Effector CD8-positive, alpha-beta T cell (primary cell): ENCODE results near the gene FOXP2.
"Not testable (repeated sequence)": the region's sequence is repeated elsewhere in the genome, so short reads cannot be mapped to it uniquely, and the experiment has no call there.

Experiments used
- DNase-seq: peaks from one replicate; lab custom pipeline; 2025; lab: John Stamatoyannopoulos, UW
- total RNA-seq, 4 experiments: gene quantifications; one replicate each; lab custom pipeline; 2026; lab: John Stamatoyannopoulos, UW

The FOXP2 gene
- total RNA-seq = 0 to 0.54 (median 0.18) reads per million in 4 experiments

GRCh38 chr7:114414156-114415063, at the start of gene FOXP2:
FOXP2 (plus strand) TSS chr7:114414815; CDS start chr7:114426512, 11,697 bp downstream.
- no peak for DNase-seq

- DNase-seq = no peak
Measured at GRCh38 chr7:114365791-114366190, 48.8 kb upstream of the FOXP2 start.

GRCh38 chr7:114368492-114368891, 46.1 kb upstream of the FOXP2 start:
- DNase-seq = no peak

DNA sequence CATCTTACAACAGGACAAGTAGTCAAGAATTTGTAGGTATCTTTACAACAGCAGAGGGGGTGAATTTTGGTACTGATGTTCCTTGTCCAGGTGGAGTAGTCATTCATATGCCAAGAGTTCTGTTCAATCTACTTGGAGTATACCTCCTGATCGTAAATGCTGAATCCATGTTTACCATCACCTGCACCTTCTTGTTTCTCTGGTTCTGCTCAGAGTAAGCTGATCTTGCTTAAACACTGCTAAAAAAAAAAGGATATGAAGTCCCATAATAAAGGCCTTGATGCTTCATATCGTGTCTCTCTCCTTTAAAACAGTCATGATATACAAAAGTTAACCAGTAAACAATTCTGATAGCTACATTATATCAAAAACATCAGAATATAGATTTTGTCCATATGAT, 45.3 kb upstream of the FOXP2 start:
- no peak for DNase-seq

DNA sequence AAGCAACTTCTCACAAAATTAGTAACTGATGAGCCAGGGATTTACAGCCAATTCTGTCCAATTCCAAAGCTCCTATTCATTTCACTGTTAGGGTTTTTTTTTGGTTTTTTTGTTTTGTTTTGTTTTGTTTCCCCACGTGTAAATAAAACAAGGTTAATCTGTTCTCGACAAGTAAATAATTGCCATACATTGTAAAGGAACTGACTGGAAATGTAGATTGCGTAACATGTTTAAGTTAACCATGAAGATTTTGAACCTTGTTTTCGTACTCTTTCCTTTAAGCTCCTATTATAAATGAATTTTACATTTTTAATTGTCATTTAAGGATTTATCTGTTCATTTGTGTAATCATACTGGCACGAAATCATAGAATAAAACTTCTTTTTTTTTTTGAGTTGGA, 42.0 kb upstream of the FOXP2 start:
- DNase-seq = no peak

- DNase-seq = no peak
Measured at GRCh38 chr7:114375907-114376306, 38.7 kb upstream of the FOXP2 start.

- DNase-seq = not testable (repeated sequence)
Measured at GRCh38 chr7:114383946-114384345, 30.7 kb upstream of the FOXP2 start.

GRCh38 chr7:114384346-114384745, 30.3 kb upstream of the FOXP2 start:
- DNase-seq = not testable (repeated sequence)

GRCh38 chr7:114388021-114388420, 26.6 kb upstream of the FOXP2 start:
- no peak for DNase-seq

DNA sequence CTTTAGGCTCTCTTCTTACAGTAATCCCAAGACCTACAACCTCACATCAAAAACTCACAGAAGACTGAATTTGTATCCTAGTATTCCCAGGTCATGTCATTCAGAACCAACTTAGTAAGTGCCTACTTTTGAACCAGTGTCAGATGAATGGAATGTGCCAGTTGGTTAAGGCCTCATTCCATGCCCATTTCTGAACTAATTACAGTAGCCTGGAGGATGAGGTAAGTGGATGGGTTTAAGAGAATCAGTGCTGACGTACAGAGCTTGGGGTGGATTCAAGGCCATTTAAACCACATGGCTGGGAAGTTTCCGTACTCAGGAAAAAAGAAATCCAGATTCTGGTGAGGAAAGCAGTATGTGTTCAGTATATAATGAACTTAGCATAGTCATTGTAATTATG, 21.9 kb upstream of the FOXP2 start:
- no peak for DNase-seq

GRCh38 chr7:114402876-114403635, 11.6 kb upstream of the FOXP2 start:
- DNase-seq = no peak

- no peak for DNase-seq
Measured at GRCh38 chr7:114405427-114405826, 9.2 kb upstream of the FOXP2 start.

DNA sequence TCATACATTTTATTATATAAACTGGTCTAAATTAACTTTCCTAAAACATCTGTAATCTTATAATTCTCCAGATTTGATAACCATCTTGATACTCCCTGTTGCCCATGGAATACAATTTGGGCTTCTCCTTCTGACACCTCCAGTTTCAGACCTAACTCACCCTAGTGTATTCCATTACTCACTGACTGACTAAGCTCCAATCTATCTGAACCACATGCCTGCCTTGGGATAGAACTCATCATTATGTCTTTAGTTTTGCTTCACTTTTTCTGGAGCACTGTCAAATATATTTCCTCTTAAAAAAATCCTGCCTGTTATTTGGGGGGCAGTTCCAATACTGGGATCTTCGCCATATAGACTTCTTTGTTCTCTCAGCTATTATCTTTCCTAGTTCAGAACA, 4.9 kb upstream of the FOXP2 start:
- DNase-seq = no peak

DNA sequence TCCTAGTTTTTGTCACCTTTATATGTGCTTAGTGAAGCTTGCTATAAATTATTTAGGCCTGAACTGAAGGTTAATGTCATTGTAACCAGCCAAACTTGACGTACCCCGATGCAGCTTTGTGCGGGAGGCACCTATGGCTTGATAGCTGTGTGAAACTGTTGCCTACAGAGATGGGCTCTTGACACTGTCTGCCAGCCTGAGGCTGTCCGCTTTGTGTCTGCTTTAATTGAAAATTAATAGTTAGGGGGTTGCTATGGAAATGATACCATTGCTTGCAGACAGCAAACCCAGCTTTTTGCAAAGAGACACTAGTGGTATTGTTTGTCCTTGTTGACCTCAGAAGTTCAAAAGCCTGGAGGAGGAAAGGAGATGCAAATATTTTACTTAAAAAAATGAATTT, 2.1 kb upstream of the FOXP2 start:
- DNase-seq = no peak

GRCh38 chr7:114413761-114414155, 857 bp upstream of the FOXP2 start:
- DNase-seq = no peak

DNA sequence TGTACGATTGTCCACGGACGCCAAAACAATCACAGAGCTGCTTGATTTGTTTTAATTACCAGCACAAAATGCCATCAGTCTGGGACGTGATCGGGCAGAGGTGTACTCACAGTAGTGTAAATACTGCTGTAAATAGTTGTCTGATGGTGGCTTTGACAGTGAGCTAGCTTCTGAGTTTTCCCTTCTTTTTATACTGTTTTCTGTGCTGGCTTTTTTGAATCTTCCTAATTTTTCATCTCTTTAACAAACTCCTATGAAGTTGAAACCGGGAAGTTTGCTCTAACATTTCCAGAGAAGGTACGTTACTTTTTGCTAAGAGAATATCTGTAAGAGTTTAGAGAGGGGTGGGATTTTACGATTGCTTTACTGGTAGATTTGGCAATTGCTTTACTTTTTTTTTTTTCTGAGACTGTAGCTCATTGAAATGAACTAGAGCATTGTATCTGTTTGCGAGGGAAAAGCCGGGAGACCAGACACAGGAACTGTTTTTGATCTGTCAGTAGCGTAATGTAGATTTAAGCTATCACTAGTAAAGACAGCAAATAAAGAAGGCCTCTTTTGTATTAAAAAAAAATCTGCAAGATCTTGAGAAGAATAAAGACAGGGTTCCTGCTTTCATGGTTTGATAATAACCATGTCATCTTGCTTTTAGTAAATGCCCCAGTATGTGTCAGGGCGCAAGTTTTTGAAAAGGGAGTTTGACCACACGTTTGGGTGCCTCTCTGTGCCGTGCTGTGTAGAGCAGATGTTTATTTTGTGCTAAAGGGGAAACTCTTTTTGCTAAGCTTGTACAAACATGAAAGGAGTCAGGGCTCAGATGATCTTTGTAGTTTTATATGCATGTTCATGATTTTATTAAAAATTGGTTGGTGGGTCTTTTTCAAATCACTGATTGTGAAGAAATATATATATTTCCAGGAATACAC, 712 bp downstream of the FOXP2 start:
- DNase-seq = no peak

DNA sequence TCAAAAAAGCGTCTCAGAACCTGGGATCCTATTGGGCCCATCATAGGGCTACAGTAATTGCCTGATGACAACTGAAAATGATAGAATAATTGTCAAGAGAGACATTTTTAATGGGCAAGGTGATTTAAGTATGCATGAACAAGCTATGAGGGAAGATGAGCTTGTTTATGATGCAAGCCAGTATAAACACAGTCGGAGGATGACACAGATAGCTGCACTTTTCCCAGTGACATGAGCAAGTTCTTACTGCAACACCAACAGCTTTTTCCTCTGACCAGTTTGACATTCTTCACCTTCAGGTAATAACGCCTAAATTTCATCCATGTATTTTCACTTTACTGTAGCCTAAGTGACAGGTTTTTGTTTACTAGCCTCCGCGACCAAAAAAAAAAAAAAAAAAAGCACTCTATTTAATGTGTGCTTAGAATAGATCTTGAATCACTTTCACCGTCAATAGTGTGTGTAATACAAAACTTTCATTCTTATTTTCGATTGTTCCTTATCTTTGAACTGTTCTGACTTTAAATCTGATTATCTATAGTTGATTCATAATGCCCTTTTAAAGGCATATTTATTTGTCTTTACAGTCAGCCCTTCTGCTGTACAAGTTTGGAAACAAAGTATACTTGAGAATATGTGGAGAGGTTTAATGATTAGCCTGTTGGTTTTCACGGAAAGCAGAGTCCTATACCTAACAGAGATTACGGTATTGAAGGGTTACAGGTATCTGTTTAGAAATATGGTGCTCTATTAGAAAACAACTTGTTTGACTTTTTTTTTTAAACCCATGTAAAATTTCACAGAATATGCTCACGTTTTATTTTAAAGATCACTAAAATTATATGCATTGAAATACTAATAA, 1.7 kb downstream of the FOXP2 start:
- DNase-seq = no peak

- no peak for DNase-seq
Measured at GRCh38 chr7:114417290-114417689, 2.7 kb downstream of the FOXP2 start.

GRCh38 chr7:114418117-114418516, 3.5 kb downstream of the FOXP2 start:
- DNase-seq = no peak

GRCh38 chr7:114419441-114420272, 5.0 kb downstream of the FOXP2 start:
- DNase-seq = no peak
